Prostate gland (tissue), 2 donors: ENCODE data around the gene PPP1R12B. TPM values are rescaled to one million over a fixed set of nuclear protein-coding genes. Genes with fewer than 3 reads are reported as not detected.

Experiments used
- DNase-seq: peaks from one replicate; pipeline ENCODE4 v3.0.0-alpha.2; 2019; ENCODE audit warnings: low spot score
- H3K27ac ChIP-seq, 2 donors: fragments of 200-600 bp; sonication (generic); 2 replicates each; pipeline ENCODE4 v1.5.1; 2017 to 2019
- H3K27me3 ChIP-seq: fragments of 200-600 bp; sonication (generic); replicated peaks from 2 replicates; pipeline ENCODE4 v1.5.1; 2019; ENCODE audit not compliant: insufficient read depth
- H3K36me3 ChIP-seq, 2 donors: fragments of 200-600 bp; sonication (generic); 1 replicate in 1 of 2; 2 replicates in 1 of 2; pipeline versions ENCODE4 v1.5.1 to v1.8.1; 2017 to 2019
- H3K4me1 ChIP-seq: fragments of 200-600 bp; sonication (generic); replicated peaks from 2 replicates; pipeline ENCODE4 v1.5.1; 2019
- H3K4me3 ChIP-seq, 2 donors: fragments of 200-600 bp; sonication (generic); 2 replicates each; pipeline ENCODE4 v1.5.1; 2017 to 2019
- H3K9me3 ChIP-seq: fragments of 200-600 bp; sonication (generic); 2 replicates; pipeline ENCODE4 v1.5.1; 2017
- CTCF ChIP-seq, 4 experiments: fragments of 200-600 bp in 2 of 4; fragments of 450-650 bp in 2 of 4; sonication (generic) in 2 of 4; IDR thresholded peaks; 1 replicate in 3 of 4; 2 replicates in 1 of 4; pipeline ENCODE4 v1.5.1; 2016 to 2019; ENCODE audit warnings: antibody characterized with exemption in 4 of 4, mild to moderate bottlenecking in 2 of 4, moderate library complexity in 2 of 4
- POLR2A ChIP-seq: fragments of 450-650 bp; IDR thresholded peaks from one replicate; pipeline ENCODE4 v1.6.1; 2016; ENCODE audit warnings: antibody characterized with exemption, mild to moderate bottlenecking
- POLR2AphosphoS5 ChIP-seq: sonication (generic); formaldehyde crosslinking; IDR thresholded peaks from one replicate; pipeline ENCODE4 v1.6.1; 2017; ENCODE audit warnings: antibody characterized with exemption
- WGBS: methylation state at CpG from one replicate; pipeline ENCODE4 v1.1.5; 2018; 5-methylcytosine and 5-hydroxymethylcytosine counted together
- intact Hi-C: fragments of 100-400 bp; cut with DNase I; formaldehyde crosslinking; loops from one replicate; pipeline ENCODE4 v1.14.2; 2022
- total RNA-seq, 2 donors: library from RNA; depleted of rRNA; stranded (reverse); fragments of >200 nt; gene quantifications; one replicate each; pipeline ENCODE4 v1.1.0, GENCODE V29; 2016

Gene PPP1R12B
- total RNA-seq, 2 donors from 2014 or later: 116 to 179 TPM

GRCh38 chr1:202568826-202569225 is 220.3 kb downstream of the PPP1R12B start:
- intact Hi-C loops: no loop called here
- TF ChIP-seq POLR2AphosphoS5 (peak; percentile 50), POLR2A (no peak)
- peaks cover 12% of the 10 kb centered on the region for H3K4me1 ChIP-seq

DNA sequence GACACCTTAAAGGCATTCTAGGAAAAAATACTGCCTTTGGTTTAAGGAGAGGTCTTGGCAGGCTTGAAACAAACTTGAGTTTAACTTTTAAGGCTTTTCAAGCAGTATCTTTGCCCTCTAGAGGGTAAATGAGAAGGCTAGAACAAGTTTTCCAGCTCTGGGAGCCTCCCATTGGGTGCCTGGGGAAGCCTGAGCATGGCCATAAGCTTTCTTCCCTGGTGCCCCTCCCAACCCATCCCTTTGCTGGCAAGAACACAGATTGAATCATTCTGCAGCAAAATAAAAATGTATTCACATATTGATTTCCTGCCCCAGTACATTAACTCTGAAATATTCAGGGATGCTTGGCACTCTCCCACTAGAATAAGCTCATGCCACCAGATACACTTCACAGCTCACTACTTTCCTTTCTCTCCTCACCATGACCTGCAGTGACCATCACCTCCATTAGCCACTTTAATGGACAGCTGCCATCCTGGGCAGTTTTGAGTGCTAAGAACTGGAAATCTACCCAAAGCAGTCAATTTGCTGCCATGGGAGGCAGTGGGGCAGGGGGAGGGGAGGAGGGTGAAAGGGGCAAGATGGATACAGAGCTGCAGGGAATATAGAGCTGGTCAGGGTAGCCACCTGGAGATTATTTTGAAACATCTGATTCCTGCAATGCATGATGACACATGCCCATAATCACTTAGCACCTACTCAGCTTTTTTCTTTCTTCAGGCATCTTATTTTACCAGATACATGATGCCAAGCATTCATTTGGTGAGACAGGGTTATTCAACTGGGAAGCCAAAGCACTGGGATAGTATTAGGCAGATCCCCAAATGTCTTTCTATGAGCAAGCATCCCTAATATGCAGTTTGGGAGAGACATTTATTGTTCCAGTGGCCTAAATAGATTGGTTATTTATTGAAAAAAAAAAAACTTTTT is 221.2 kb downstream of the PPP1R12B start:
- H3K27ac ChIP-seq: peak overlapping the region; percentile 0 to 34
- H3K4me3 ChIP-seq: no peak overlapping the region
- intact Hi-C loops: no loop called here
- H3K9me3 ChIP-seq: no peaks in the 10 kb centered on the region
- no peak for DNase-seq
- no peaks in the 10 kb centered on the region for H3K27me3 ChIP-seq
- peaks cover 12% of the 10 kb centered on the region for H3K4me1 ChIP-seq
- H3K36me3 ChIP-seq: no peaks in the 10 kb centered on the region
- TF ChIP-seq CTCF (IDR thresholded peaks at IDR 0.05): no peak
- no peak for TF ChIP-seq POLR2A
- no peak for TF ChIP-seq POLR2AphosphoS5

More at GRCh38 chr1:202568826-202569225, 220.3 kb downstream of the PPP1R12B start:
- no peaks in the 10 kb centered on the region for H3K36me3 ChIP-seq
- H3K27ac ChIP-seq: peak overlapping the region; percentile 0 to 34
- no peaks in the 10 kb centered on the region for H3K9me3 ChIP-seq
- H3K27me3 ChIP-seq: no peaks in the 10 kb centered on the region
- 48% methylated on average over 4 of the region's 4 CpGs for WGBS
- no peak for DNase-seq
- no peak overlapping the region for H3K4me3 ChIP-seq

GRCh38 chr1:202571719-202572339 is 223.3 kb downstream of the PPP1R12B start:
- Histone ChIP-seq H3K9me3 (no peaks in the 10 kb centered on the region), H3K27me3 (no peaks in the 10 kb centered on the region), H3K4me3 (no peak overlapping the region), H3K27ac (peak overlapping the region in 1 of 2 donors; percentile 40), H3K4me1 (peaks cover 8% of the 10 kb centered on the region), H3K36me3 (no peaks in the 10 kb centered on the region)
- TF ChIP-seq POLR2A (no peak), POLR2AphosphoS5 (no peak), CTCF (IDR thresholded peaks at IDR 0.05) (peak; percentile 29 to 59 (median 46))
- intact Hi-C loops: no loop called here
- no peak for DNase-seq
- WGBS: 62% methylated on average over 3 of the region's 3 CpGs

- H3K36me3 ChIP-seq: no peaks in the 10 kb centered on the region
- H3K27ac ChIP-seq: no peak overlapping the region
Observed at GRCh38 chr1:202572867-202573266, 224.4 kb downstream of the PPP1R12B start.

More at GRCh38 chr1:202572867-202573266, 224.4 kb downstream of the PPP1R12B start:
- no peak for DNase-seq
- 56% methylated on average over 1 of the region's 1 CpG for WGBS
- Histone ChIP-seq H3K4me3 (no peak overlapping the region), H3K27me3 (no peaks in the 10 kb centered on the region), H3K4me1 (peaks cover 8% of the 10 kb centered on the region), H3K9me3 (no peaks in the 10 kb centered on the region)
- no peak for TF ChIP-seq POLR2A
- TF ChIP-seq POLR2AphosphoS5: no peak
- no peak for TF ChIP-seq CTCF (IDR thresholded peaks at IDR 0.05)
- intact Hi-C loops: no loop called here
